Uterus (tissue), 4 donors: Measurements from ENCODE around the gene SCN2A. TPM values are rescaled to one million over a fixed set of nuclear protein-coding genes. Genes with fewer than 3 reads are reported as not detected.

Source experiments
- total RNA-seq, 4 donors: library from RNA; depleted of rRNA in 3 of 4; stranded (reverse); fragments of >200 nt in 3 of 4; gene quantifications; one replicate each; pipeline versions ENCODE4 v1.1.0 to v1.2.4, GENCODE V29; 2014 to 2023
- donor health status: DM: yes; HTN: yes; CAD: no.

The SCN2A gene
- total RNA-seq, 4 donors from 2014 or later, result 0.26 to 15.8 (median 1.0) TPM

Other genes starting within 250 kb of the SCN2A start
- 10 to 100 TPM in 1 of 4 donors, 1 to 10 TPM in 3; 2.4 to 18.4 (median 5.2) TPM for gene SCN3A, start 35.4 kb upstream of the SCN2A start, total RNA-seq
- gene CSRNP3, start 230.3 kb downstream of the SCN2A start, total RNA-seq, result 10 to 100 TPM in 1 of 4 donors, 1 to 10 TPM in 3; 1.0 to 44.1 (median 4.3) TPM